OCI-LY3 (cell line): ENCODE data around the gene ELAPOR2.

Experiments
- H2AFZ ChIP-seq: fragments of 200-600, 300-600 bp; shearing (Covaris generic); 2 replicates; pipeline ENCODE4 v1.6.0; 2014; ENCODE audit warnings: antibody characterized with exemption, low read depth, low read length
- H3K27ac ChIP-seq: fragments of 200-600, 300-600 bp; sonication (generic); 2 replicates; pipeline ENCODE4 v1.5.1; 2014; ENCODE audit warnings: mild to moderate bottlenecking, low read length, moderate library complexity, mixed read lengths
- H3K27me3 ChIP-seq: fragments of 200-600, 300-600 bp; sonication (generic); 2 replicates; pipeline ENCODE4 v1.6.1; 2014; ENCODE audit warnings: low read depth, low read length, mixed read lengths
- H3K36me3 ChIP-seq: fragments of 200-600, 300-600 bp; sonication (generic); replicated peaks from 2 replicates; pipeline ENCODE3; 2014; ENCODE audit warnings: low read depth, low read length, mixed read lengths
- H3K4me1 ChIP-seq: fragments of 300-600, 200-600 bp; sonication (generic); 2 replicates; pipeline ENCODE4 v1.6.1; 2014; ENCODE audit warnings: low read length, mixed read lengths
- H3K4me2 ChIP-seq: fragments of 200-600, 300-600 bp; sonication (generic); 2 replicates; pipeline ENCODE4 v1.6.1; 2014; ENCODE audit warnings: low read length, mixed read lengths
- H3K4me3 ChIP-seq: fragments of 300-600, 200-600 bp; sonication (generic); 2 replicates; pipeline ENCODE4 v1.5.1; 2014; ENCODE audit warnings: antibody characterized with exemption, mild to moderate bottlenecking, low read length, moderate library complexity
- H3K79me2 ChIP-seq: fragments of 300-600, 200-600 bp; shearing (Covaris generic); 2 replicates; pipeline ENCODE4 v1.6.1; 2014; ENCODE audit warnings: mild to moderate bottlenecking, low read length, mixed read lengths
- H3K9ac ChIP-seq: fragments of 300-600, 200-600 bp; shearing (Covaris generic); 2 replicates; pipeline ENCODE4 v1.6.0; 2014; ENCODE audit warnings: mild to moderate bottlenecking, low read length, moderate library complexity
- H3K9me3 ChIP-seq: fragments of 200-600, 300-600 bp; shearing (Covaris generic); 2 replicates; pipeline ENCODE4 v1.6.1; 2014; ENCODE audit warnings: low read length, mixed read lengths; ENCODE audit not compliant: insufficient read depth
- H4K20me1 ChIP-seq: fragments of 200-600, 300-600 bp; sonication (generic); 2 replicates; pipeline ENCODE4 v1.6.1; 2016; ENCODE audit warnings: low read length, mixed read lengths; ENCODE audit not compliant: insufficient read depth
- CTCF ChIP-seq: fragments of 200-600, 300-600 bp; sonication (generic); IDR thresholded peaks from 2 replicates; pipeline ENCODE4 v1.5.1; 2014; ENCODE audit warnings: antibody characterized with exemption, low read length, low read depth
- EZH2phosphoT487 ChIP-seq: fragments of 200-600 bp; shearing (Covaris generic); IDR thresholded peaks from 2 replicates; pipeline ENCODE4 v1.6.1; 2018; ENCODE audit warnings: antibody characterized with exemption, mixed run types, low read depth

The ELAPOR2 gene

GRCh38 chr7:87067788-87068187 lies 8.3 kb upstream of the ELAPOR2 start:
- Histone ChIP-seq H3K79me2 (no peaks in the 10 kb centered on the region), H3K4me3 (no peak overlapping the region), H2AFZ (no peak overlapping the region), H3K36me3 (no peaks in the 10 kb centered on the region), H3K4me2 (no peak overlapping the region), H3K9me3 (no peaks in the 10 kb centered on the region), H3K27ac (no peak overlapping the region), H3K4me1 (no peaks in the 10 kb centered on the region), H4K20me1 (no peaks in the 10 kb centered on the region), H3K27me3 (peaks cover 2% of the 10 kb centered on the region; the same call in 1 of the 2 replicates), H3K9ac (no peak overlapping the region)
- TF ChIP-seq CTCF (no peak), EZH2phosphoT487 (no peak)

GRCh38 chr7:87060288-87060537 lies 759 bp upstream of the ELAPOR2 start:
- no peaks in the 10 kb centered on the region for H4K20me1 ChIP-seq
- H3K9me3 ChIP-seq = no peaks in the 10 kb centered on the region
- H3K4me2 ChIP-seq = peak overlapping the region; percentile 81
- peak overlapping the region; percentile 81 for H3K4me3 ChIP-seq
- H3K79me2 ChIP-seq = no peaks in the 10 kb centered on the region
- peak overlapping the region; percentile 64 for H3K9ac ChIP-seq
- H3K36me3 ChIP-seq = no peaks in the 10 kb centered on the region
- peaks cover 12% of the 10 kb centered on the region for H3K27me3 ChIP-seq
- TF ChIP-seq EZH2phosphoT487 = no peak
- TF ChIP-seq CTCF = no peak
- H3K27ac ChIP-seq = no peak overlapping the region
- peak overlapping the region; percentile 94 for H2AFZ ChIP-seq
- peaks cover 11% of the 10 kb centered on the region for H3K4me1 ChIP-seq

- H4K20me1 ChIP-seq = no peaks in the 10 kb centered on the region
- H2AFZ ChIP-seq = peak overlapping the region; percentile 37
- H3K9me3 ChIP-seq = no peaks in the 10 kb centered on the region
- no peaks in the 10 kb centered on the region for H3K36me3 ChIP-seq
- H3K9ac ChIP-seq = peak overlapping the region; percentile 37
- no peaks in the 10 kb centered on the region for H3K79me2 ChIP-seq
- TF ChIP-seq CTCF (no peak), EZH2phosphoT487 (no peak)
- H3K4me3 ChIP-seq = peak overlapping the region; percentile 81
- H3K4me2 ChIP-seq = peak overlapping the region; percentile 97
- no peak overlapping the region for H3K27ac ChIP-seq
- H3K4me1 ChIP-seq = peaks cover 11% of the 10 kb centered on the region
- peaks cover 12% of the 10 kb centered on the region for H3K27me3 ChIP-seq
These were observed 520 bp downstream of the ELAPOR2 start for GRCh38 chr7:87058744-87059524.

- no peaks in the 10 kb centered on the region for H3K9me3 ChIP-seq
- peaks cover 11% of the 10 kb centered on the region for H3K4me1 ChIP-seq
- no peak for TF ChIP-seq EZH2phosphoT487
- no peak for TF ChIP-seq CTCF
- H3K27me3 ChIP-seq = peaks cover 12% of the 10 kb centered on the region
- H2AFZ ChIP-seq = no peak overlapping the region
- H3K9ac ChIP-seq = no peak overlapping the region
- H3K36me3 ChIP-seq = no peaks in the 10 kb centered on the region
- H3K4me3 ChIP-seq = no peak overlapping the region
- no peaks in the 10 kb centered on the region for H4K20me1 ChIP-seq
- no peaks in the 10 kb centered on the region for H3K79me2 ChIP-seq
- no peak overlapping the region for H3K27ac ChIP-seq
- no peak overlapping the region for H3K4me2 ChIP-seq
These were observed 2.2 kb downstream of the ELAPOR2 start for GRCh38 chr7:87057210-87057609.
